Measurements from ENCODE around the gene CNIH3. TPM values are rescaled to one million over a fixed set of nuclear protein-coding genes. Genes with fewer than 3 reads are reported as not detected.

CNIH3 gene
- total RNA-seq, 1 experiment from 2014 or later: 24.5 TPM

DNA sequence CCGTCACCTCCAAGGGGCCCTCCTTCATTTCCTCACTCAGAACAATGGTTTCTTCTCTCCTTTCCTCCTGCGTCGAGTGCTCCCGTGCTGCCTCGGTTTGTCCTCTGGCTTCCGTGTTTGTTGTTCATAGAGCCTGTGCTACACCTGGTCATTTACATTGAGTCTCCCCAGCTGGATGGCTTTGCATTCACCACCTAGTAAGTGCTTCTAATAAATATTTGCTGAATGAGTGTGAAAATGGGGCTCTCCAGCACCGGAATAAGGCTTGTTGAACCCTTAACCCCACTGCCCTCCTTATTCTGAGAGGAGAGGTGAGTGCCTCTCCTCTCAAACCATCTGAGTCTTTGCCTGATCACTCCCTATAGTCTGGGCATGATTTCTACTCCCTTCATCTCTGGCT, 104.9 kb downstream of the CNIH3 start:
- no peak for DNase-seq (ENCODE audit: low read depth)

- no peak for DNase-seq (ENCODE audit: low read depth)
Measured at GRCh38 chr1:224722838-224723237, 106.7 kb downstream of the CNIH3 start.

DNA sequence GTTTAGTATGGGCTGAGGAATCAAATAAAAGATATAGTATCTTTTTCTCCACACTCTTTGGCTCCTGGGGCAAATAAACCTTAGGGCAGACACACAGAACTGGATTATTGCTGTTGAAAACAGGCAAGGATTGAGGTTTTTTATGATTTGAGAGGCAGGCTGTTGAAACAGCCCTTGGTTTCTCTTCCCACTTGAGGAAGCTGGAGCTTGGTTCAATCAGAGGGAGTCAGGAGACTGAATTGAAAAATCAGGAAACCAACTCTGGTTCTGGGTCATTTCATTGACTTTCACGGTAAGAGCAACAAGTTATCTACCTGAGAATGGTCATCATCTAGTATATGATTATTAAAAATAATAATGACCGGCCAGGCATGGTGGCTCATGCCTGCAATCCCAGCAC, 108.4 kb downstream of the CNIH3 start:
- no peak for DNase-seq (ENCODE audit: low read depth)

- DNase-seq (ENCODE audit: low read depth): peak; percentile 94
Measured at GRCh38 chr1:224726441-224727182, 110.5 kb downstream of the CNIH3 start.

DNA sequence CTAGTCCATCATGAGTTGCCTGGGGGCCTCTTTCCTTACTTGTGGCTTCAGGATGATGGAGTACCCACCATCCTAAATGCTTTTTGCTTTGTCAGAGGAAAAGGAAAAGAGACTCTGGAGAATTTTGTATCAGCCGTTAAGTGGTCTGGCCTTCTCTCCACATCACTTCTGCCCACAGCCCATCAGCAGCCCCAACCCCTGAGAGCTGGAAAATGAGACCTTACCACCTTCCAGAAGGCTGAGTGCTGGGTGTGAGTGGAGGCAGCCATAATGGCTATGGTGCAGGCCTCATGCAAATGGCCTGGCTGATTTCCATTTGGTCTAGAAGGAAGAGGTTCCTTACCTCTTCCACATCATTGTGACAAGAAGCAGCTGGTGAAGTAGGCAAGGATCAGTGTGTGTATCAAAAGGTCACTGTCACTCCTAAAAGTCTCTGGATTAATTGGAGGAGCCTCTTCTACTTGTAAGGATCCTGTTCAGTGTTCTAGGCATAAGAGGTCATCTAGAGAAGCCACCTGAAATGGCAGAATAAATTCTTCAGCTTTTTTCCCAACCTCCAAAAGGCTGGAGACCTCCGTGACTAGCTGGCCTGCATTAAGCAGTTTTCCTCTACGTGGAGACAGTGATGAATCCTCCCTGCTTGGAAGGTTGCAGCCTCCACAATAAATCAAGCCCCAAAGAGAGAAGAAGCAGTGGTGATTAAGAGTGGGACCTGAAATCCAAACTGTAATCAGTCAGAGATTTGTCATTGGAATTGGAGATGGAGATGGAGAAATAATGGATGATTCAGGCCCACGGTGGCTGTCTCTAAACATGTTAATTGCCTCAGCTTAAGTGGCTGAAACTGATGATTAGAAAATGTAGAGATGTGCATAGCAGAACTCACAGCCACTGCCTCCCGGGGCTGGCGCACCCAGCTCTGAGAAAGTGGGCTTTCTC, 111.5 kb downstream of the CNIH3 start:
- DNase-seq (ENCODE audit: low read depth): peak; percentile 36

GRCh38 chr1:224730540-224730939, 114.4 kb downstream of the CNIH3 start:
- DNase-seq (ENCODE audit: low read depth): no peak

DNA sequence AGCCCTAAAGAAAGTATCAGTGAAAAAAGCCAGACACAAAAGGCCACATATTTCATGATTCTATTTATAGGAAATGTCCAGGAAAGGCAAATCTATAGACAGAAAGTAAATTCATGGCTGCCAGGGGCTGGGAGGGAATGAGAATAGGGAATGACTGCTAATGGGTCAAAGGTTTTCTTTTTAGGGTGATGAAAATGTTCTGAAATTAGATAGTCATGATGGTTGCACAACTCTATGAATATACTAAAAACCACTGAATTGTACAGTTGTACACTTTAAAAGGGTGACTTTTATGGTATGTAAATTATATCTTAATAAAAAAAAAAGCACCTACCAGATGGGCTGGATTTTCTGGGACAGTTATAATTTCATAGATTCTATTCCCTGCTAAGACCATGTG, 114.8 kb downstream of the CNIH3 start:
- no peak for DNase-seq (ENCODE audit: low read depth)

DNA sequence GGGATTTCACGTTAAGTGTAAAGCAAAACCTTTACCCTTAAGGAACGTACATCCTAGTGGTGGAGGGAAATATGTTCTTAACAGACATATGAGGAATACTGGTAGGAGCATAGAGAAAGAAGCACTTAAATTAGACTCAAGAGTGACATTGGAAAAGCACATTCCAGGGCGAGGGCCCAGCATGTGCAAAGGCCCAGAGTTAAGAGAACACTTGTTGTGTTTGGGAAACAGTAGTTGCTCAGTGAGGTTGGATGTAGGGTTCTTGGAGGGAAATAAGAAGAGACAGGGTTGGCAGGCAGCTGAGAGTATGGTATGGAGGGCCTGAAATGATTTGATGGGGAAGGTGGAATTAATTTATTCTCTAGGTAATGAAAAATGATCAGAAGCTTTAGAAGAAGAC, 115.5 kb downstream of the CNIH3 start:
- DNase-seq (ENCODE audit: low read depth): no peak

DNA sequence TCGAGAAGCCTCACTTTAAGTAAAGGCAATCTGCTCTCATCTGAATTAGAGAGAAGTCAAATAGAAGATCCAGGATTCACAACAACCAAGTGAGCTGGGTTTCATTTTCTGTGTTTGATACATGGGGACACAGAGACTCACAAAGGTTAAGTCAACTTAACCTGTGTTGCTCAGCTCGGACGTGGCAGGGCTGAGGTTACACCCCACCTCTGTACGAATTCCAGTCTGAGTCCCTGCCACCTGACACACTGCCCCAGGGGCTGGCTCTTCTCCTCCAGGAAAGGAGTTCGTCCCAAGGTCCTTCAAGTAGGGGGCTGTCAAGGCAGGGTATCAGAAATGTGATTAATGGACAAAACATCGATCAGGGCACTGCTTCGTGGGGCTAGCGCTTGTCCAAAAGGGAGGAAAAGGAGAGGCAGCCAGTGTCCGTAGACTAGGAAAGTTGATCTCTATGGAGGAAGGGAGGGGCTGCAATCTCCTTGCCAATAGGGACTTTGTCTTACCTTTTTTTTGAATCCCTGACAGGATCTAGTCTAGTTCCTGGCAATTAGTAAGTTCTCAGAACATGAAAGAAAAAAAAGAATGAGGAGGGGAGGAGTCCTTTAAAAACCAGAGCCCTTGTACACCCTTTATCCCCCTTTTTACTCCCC, 116.4 kb downstream of the CNIH3 start:
- DNase-seq (ENCODE audit: low read depth): no peak

DNA sequence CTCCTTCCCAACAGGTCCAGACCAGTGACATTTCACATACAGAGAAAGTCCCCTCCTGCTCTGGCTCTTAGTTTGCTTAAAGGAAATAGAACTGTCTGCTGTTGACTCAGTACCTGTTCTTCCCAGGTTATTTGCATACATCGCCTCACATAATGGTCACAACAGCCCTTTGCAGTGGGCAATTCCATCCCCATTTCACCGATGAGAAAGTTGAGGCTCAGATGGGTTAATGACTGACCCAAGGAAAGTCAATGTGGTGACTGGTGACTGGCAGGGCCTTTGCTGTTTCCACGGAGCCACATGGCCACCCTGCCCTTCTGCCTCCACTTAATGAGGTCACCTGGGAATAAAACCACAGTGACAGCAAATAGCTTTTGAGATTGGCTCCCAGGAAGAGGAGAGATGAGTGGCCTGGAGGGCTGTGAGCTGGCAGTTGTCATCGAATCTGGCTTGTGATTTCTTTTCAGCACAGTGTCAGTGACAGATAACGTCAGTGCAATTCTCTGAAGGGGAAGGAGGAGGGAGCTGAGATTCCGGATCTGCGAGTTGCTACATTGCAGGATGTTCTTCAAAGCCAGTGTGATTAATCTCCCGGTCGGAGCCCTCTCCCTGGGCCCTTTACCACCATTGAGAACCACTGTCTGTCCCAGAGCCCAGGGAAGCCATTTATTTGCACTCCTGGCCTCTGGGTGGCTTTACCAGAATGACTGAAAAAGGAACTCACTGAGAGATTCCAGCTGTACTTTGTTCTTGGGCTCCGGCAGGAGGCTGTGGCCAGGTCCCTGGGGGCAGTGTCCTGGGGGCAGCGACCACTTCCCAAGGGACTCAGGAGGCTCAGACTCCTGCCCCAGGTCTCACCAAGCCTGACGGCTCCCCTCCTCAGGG, 117.2 kb downstream of the CNIH3 start:
- DNase-seq (ENCODE audit: low read depth): peak; percentile 77

- no peak for DNase-seq (ENCODE audit: low read depth)
Measured at GRCh38 chr1:224734261-224734935, 118.3 kb downstream of the CNIH3 start.

GRCh38 chr1:224735159-224735558, 119.0 kb downstream of the CNIH3 start:
- DNase-seq (ENCODE audit: low read depth): no peak

DNA sequence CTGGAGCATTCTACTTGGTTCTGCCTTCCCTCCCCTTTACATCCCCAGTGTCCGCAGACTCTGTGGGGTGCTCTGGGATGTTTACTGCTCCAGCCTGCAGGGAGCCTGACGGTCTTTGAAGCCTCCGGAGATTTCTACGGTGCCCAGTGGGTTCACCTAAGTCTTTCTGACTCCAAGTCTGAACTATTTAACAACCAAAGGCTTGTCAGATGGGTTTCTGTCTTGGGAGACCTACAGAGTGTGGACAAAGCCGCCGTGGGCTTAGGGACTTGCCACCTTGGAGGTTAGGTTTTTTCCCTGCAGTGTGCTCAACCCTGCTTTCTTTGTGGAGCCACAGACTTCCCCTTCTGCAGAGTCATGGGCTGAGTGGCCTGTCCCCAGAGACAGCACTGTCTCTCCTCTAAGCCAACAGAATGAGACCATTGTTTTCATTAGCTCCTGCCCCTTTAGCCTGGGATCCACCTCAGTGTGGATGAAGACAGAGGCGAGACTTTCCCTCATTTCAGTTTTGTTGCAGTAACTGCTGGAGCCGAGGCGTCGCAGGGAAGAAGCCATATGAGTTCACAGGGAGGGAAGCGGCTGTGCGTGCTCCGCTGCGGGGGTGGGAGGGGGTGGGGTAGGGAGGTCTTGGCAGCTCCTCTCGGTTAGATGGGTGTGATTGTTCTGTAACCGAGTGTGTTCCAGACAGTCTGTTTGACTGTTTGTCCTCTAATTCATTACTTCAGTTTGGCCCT, 120.7 kb downstream of the CNIH3 start:
- peak; percentile 26 for DNase-seq (ENCODE audit: low read depth)

DNA sequence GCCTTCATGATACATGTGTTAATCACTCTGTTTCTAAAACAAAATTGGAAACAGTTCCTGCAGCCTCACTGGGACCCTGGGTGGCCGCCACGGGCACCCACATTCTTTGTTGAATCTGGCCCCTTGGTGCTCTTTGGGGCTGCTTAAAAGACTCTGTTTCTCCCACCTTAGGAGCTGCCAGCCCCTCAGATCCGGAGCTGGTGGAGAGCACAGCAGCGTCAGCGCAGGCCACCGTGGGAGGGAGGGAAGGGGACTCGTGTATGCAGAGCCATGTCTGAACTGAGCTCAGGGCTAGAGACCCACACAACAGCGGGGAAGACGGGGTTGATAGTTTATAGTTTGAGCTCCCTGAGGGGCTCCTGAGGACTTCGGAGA, 121.2 kb downstream of the CNIH3 start:
- DNase-seq (ENCODE audit: low read depth): no peak

- DNase-seq (ENCODE audit: low read depth): no peak
Measured at GRCh38 chr1:224739303-224739996, 123.3 kb downstream of the CNIH3 start.

- DNase-seq (ENCODE audit: low read depth): no peak
Measured at GRCh38 chr1:224739997-224740684, 124.0 kb downstream of the CNIH3 start.

GRCh38 chr1:224740685-224741052, 124.6 kb downstream of the CNIH3 start:
- no peak for DNase-seq (ENCODE audit: low read depth)

GRCh38 chr1:224742349-224742748, 126.2 kb downstream of the CNIH3 start:
- DNase-seq (ENCODE audit: low read depth): no peak

GRCh38 chr1:224743608-224744164, 127.6 kb downstream of the CNIH3 start:
- DNase-seq (ENCODE audit: low read depth): no peak
